Glomerular endothelial cell (primary cell): Measurements from ENCODE around the gene RCAN3. TPM values are rescaled to one million over a fixed set of nuclear protein-coding genes. Genes with fewer than 3 reads are reported as not detected.
"Not testable (repeated sequence)": the region's sequence is repeated elsewhere in the genome, so short reads cannot be mapped to it uniquely, and the experiment has no call there.

Source experiments
- DNase-seq: peaks from one replicate; pipeline ENCODE4 v3.0.0-alpha.2; 2011; ENCODE audit warnings: low read depth, low spot score; ENCODE audit errors: extremely low read depth
- total RNA-seq: library from RNA; depleted of rRNA; stranded (reverse); fragments of >200 nt; gene quantifications from 2 replicates; pipeline ENCODE4 v1.2.3, GENCODE V29; 2015

Gene RCAN3
- total RNA-seq, 1 donor from 2014 or later = 3.7 TPM

- no peak for DNase-seq
Measured at GRCh38 chr1:24548070-24548469, 45.4 kb downstream of the RCAN3 start.

DNA sequence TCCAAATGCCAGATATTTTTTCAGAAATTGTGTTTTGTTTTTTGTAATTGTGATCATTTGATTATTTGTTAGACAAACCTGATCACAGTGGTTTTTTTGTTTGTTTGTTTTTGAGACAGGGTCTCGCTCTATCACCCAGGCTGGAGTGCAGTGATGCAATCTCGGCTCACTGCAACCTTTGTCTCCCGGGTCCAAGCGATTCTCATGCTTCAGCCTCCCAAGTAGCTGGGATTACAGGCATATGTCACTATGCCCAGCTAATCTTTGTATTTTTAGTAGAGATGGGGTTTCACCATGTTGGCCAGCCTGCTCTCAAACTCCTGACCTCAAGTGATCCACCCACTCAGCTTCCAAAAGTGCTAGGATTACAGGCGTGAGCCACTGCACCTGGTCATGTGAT, 46.6 kb downstream of the RCAN3 start:
- DNase-seq = not testable (repeated sequence)

DNA sequence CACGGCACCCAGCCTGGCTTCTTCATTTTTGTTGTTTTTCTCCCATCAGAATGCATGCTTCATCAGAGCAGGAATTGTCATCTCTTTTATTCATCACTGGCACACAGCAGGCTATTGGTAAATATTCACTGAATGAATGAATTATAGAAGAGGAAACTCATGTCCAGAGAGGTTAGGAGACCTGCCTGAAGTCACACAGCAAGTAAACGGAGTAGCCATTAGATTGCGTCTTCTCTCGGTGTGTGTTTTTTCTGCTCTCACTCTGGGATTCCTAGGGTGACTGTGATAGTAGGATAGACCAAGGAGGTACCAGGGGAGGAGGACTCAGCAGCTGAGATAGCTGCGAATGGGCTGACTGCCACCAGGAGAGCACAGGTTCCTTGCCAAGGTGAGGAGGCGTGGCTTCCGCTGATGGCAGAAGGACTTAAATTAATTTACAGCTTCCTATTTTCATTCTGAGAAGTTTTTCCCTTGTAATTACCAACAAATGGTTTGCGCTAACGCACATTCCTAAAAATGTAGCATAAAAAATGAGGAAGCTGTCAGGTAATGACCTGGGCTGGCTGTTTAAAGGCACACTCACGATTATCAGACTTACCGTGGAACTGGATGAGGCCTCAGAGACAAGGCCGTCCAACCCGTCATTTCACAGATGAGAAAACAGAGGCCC, 48.8 kb downstream of the RCAN3 start:
- no peak for DNase-seq

- no peak for DNase-seq
Measured at GRCh38 chr1:24551960-24552571, 49.4 kb downstream of the RCAN3 start.

GRCh38 chr1:24553931-24554330, 51.3 kb downstream of the RCAN3 start:
- no peak for DNase-seq

GRCh38 chr1:24554714-24555113, 52.1 kb downstream of the RCAN3 start:
- no peak for DNase-seq

GRCh38 chr1:24555591-24556413, 53.2 kb downstream of the RCAN3 start, which contains the start of gene NCMAP:
Gene NCMAP, plus strand, starts transcription at chr1:24556087. Its CDS starts 39,344 bp downstream, at chr1:24595431.
- no peak for DNase-seq

GRCh38 chr1:24556414-24556795, 53.8 kb downstream of the RCAN3 start:
- DNase-seq = no peak

- DNase-seq = no peak
Measured at GRCh38 chr1:24557220-24557619, 54.6 kb downstream of the RCAN3 start.

DNA sequence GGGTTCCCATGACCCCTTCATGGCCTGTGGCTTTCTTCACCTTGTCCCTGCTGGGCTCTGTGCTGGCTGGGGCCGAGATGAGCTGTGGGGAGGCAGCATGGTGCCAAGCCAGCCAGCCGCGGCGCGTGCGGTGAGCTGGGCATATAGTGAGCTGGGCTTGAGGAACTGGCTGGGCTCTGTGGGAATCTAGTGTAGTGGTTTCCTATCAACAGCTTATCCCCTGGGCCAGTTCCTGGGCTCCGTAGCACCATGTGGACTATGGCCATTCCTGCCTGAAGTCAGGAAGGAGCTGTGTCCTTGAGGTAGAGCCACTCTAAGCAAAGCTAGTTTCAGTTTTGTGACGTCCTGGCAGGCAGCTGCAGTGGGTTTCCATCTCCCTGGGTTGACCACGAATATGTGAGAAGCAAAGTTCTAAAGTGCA, 55.1 kb downstream of the RCAN3 start:
- no peak for DNase-seq

GRCh38 chr1:24558455-24558854, 55.8 kb downstream of the RCAN3 start:
- no peak for DNase-seq

GRCh38 chr1:24558902-24559791, 56.5 kb downstream of the RCAN3 start:
- peak; percentile 7 for DNase-seq

DNA sequence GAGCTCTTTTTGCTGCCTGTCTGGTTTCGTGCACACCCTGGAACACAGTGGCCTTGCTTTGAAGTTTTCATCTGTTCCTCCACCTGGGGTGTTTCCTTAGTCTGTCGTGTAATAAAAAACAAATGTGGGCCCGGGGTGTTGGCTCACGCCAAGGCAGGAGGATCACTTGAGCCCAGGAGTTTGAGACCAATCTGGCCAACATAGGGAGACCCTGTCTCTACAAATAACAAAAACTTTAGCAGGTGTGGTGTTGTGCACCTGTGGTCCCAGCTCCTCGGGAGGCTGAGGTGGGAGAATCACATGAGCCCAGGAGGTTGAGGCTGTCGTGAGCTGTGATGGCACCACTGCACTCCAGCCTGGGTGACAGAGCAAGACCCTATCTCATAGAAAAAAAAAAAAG, 57.7 kb downstream of the RCAN3 start:
- DNase-seq = no peak

DNA sequence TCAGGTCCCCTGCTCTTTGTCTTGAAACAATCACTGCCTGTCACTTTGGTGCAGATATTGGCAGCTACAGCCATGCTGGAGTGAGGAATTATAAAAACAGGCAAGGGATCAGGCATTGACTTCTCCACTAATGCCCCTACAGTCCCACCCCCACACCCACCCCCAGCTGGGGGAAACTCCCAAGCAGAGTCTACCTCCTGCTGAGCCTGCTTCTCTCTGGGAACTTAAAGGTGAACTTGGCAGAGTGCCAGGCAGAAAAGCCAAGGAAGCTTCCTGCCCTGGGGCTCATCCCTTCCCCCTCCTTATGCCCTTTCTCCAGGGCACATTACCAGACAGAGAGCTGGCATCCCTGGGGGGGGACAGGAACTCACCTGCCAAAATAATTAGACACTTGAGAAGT, 60.0 kb downstream of the RCAN3 start:
- DNase-seq = no peak

- DNase-seq = no peak
Measured at GRCh38 chr1:24564695-24565094, 62.1 kb downstream of the RCAN3 start.

DNA sequence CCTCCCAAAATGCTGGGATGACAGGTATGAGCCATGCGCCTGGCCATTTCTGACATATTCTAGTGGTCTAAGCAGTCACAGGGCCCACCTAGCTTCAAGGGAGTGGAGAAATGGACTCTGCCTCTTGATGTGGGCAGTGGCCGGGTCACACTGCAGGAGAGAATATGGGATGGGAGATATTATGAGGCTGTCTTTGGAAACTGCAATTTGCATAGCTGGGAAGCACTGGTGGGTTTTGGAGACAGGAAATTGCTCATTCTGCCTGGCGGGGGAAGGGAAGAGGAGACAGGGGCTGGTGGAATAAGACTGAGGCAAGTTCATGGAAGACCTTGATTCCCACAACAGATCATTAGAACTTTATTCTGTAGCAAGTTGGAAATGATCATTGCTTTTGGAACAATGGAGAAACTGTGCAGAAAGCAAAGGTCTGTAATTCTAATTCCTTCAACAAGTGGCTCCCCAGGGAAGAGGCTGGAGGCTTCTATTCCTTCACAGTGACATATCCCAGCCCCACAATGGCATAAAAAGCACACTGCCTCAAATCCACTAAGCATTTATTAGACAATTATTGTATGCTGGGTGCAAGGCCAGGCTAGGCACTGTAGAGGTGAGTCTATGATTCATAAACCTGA, 63.7 kb downstream of the RCAN3 start:
- DNase-seq = no peak

GRCh38 chr1:24567792-24568388, 65.3 kb downstream of the RCAN3 start:
- DNase-seq = no peak

- DNase-seq = no peak
Measured at GRCh38 chr1:24568475-24568874, 65.8 kb downstream of the RCAN3 start.

- DNase-seq = no peak
Measured at GRCh38 chr1:24570265-24571125, 67.9 kb downstream of the RCAN3 start.
